K562 (cell line): ENCODE data around the gene SLC6A6. TPM values are rescaled to one million over a fixed set of nuclear protein-coding genes. Genes with fewer than 3 reads are reported as not detected.

ENCODE experiments used
- ATAC-seq: fragments of 200-7000 bp; cut with Tn5 transposase; 3 replicates; pipeline ENCODE4 v1.9.1; 2020; ENCODE audit warnings: moderate library complexity
- BruUV-seq: library from RNA; stranded (reverse); fragments of 400-500 nt; replicated peaks from 2 replicates; lab custom pipeline; 2021; lab: Mats Ljungman, UMichigan
- CTCF ChIA-PET: fragments of 300-600 bp; formaldehyde crosslinking; extraction: SDS; loops from one replicate; lab custom pipeline; 2021; ENCODE audit warnings: low intra/inter-chr PET ratio; lab: Yijun Ruan, JAX
- POLR2A ChIA-PET: fragments of 300-600, 350-650 bp; sonication (Branson Sonifier 250); formaldehyde crosslinking; extraction: SDS; loops from one replicate; lab custom pipeline; 2021; ENCODE audit warnings: antibody characterized with exemption, inconsistent platforms; lab: Yijun Ruan, JAX
- DNase-seq, 4 experiments: peaks; one replicate each; pipeline versions ENCODE4 v3.0.0 to v3.0.0-alpha.2; 2011 to 2018; ENCODE audit warnings: low spot score in 3 of 4, mixed read lengths in 3 of 4; ENCODE audit errors: extremely low read depth in 1 of 4
- FAIRE-seq: peaks from 2 replicates; lab custom pipeline; 2011; peaks lifted over from hg19 to GRCh38; lab: Jason Lieb, UNC
- H2AFZ ChIP-seq: 2 replicates; pipeline ENCODE4 v1.6.0; 2011; ENCODE audit warnings: low read depth, low read length, control low read depth, inconsistent platforms
- H3K27ac ChIP-seq: fragments of 200-600 bp; 3 replicates; pipeline ENCODE4 v1.8.0; 2011; ENCODE audit warnings: low read depth, mild to moderate bottlenecking, control low read depth, inconsistent platforms, low read length, moderate library complexity, mixed read lengths; ENCODE audit errors: extremely low read depth
- H3K27me3 ChIP-seq, 2 experiments: fragments of 300-600 bp in 1 of 2; 2 replicates in 1 of 2; 3 replicates in 1 of 2; pipeline versions ENCODE4 v1.6.0 to v1.8.0; 2011; ENCODE audit warnings: inconsistent platforms in 2 of 2, low read length in 2 of 2, mild to moderate bottlenecking in 1 of 2, mixed read lengths in 1 of 2, moderate library complexity in 1 of 2; ENCODE audit not compliant: control insufficient read depth in 2 of 2, insufficient read depth in 2 of 2
- H3K36me3 ChIP-seq: fragments of 300-600 bp; 3 replicates; pipeline ENCODE4 v1.8.0; 2011; ENCODE audit warnings: mild to moderate bottlenecking, low read length, inconsistent platforms; ENCODE audit not compliant: control insufficient read depth, insufficient read depth
- H3K4me1 ChIP-seq, 2 experiments: fragments of 200-600 bp in 1 of 2; replicated peaks in 1 of 2; 2 replicates in 1 of 2; 3 replicates in 1 of 2; pipeline versions ENCODE4 v1.5.1 to v1.8.0; 2011; ENCODE audit warnings: inconsistent platforms in 2 of 2, low read length in 2 of 2, mild to moderate bottlenecking in 1 of 2, mixed read lengths in 1 of 2, moderate library complexity in 1 of 2; ENCODE audit not compliant: control insufficient read depth in 2 of 2, insufficient read depth in 2 of 2
- H3K4me2 ChIP-seq: 2 replicates; pipeline ENCODE4 v1.6.1; 2011; ENCODE audit warnings: low read length, control low read depth, inconsistent platforms, mixed read lengths; ENCODE audit not compliant: insufficient read depth
- H3K4me3 ChIP-seq: fragments of 200-600 bp; sonication (generic), shearing (Covaris generic); 2 replicates; pipeline ENCODE4 v1.5.1; 2016; ENCODE audit warnings: control low read depth, inconsistent platforms
- H3K79me2 ChIP-seq: fragments of 200-600 bp; 3 replicates; pipeline ENCODE4 v1.8.0; 2011; ENCODE audit warnings: low read length, inconsistent platforms; ENCODE audit not compliant: control insufficient read depth, insufficient read depth
- H3K9ac ChIP-seq, 2 experiments: 2 replicates each; pipeline versions ENCODE4 v1.6.0 to v1.6.1; 2011; ENCODE audit warnings: low read depth in 2 of 2, low read length in 2 of 2, control low read depth in 1 of 2, inconsistent platforms in 1 of 2, mild to moderate bottlenecking in 1 of 2, mixed read lengths in 1 of 2; ENCODE audit not compliant: insufficient read depth in 1 of 2
- H3K9me1 ChIP-seq: one replicate; pipeline ENCODE4 v1.6.0; 2011; ENCODE audit warnings: inconsistent platforms, mild to moderate bottlenecking, low read length, moderate library complexity; ENCODE audit not compliant: control insufficient read depth, insufficient read depth
- H3K9me3 ChIP-seq: replicated peaks from 2 replicates; pipeline ENCODE4 v1.5.1; 2011; ENCODE audit warnings: low read depth, low read length, inconsistent platforms; ENCODE audit not compliant: control insufficient read depth, insufficient read depth
- H4K20me1 ChIP-seq: replicated peaks from 2 replicates; pipeline ENCODE4 v1.6.1; 2011; ENCODE audit warnings: low read length, inconsistent platforms, mixed read lengths; ENCODE audit not compliant: control insufficient read depth, insufficient read depth
- MEIS2 ChIP-seq: fragments of 450-650 bp; IDR thresholded peaks from 2 replicates; pipeline ENCODE4 v1.6.1; 2014; ENCODE audit warnings: mild to moderate bottlenecking; ENCODE audit not compliant: partially characterized antibody
- POLR2G ChIP-seq: fragments of 200-400 bp; formaldehyde crosslinking; IDR thresholded peaks from 2 replicates; pipeline ENCODE4 v1.6.1; 2017; ENCODE audit warnings: low read depth, mild to moderate bottlenecking, antibody characterized with exemption, low read length, moderate library complexity
- ZBTB7A ChIP-seq: IDR thresholded peaks from 2 replicates; pipeline ENCODE4 v1.6.1; 2011; ENCODE audit warnings: low read depth, mild to moderate bottlenecking, low read length, moderate library complexity, borderline replicate concordance; ENCODE audit not compliant: control insufficient read depth
- ZFP1 ChIP-seq: fragments of 450-650 bp; formaldehyde crosslinking; IDR thresholded peaks from 2 replicates; pipeline ENCODE4 v1.4.0; 2020; ENCODE audit warnings: mild to moderate bottlenecking, mixed read lengths
- ZNF699 ChIP-seq: fragments of 250-450 bp; sonication (Bioruptor Pico); IDR thresholded peaks from 2 replicates; pipeline ENCODE4 v1.8.0; 2021; ENCODE audit warnings: mild to moderate bottlenecking, moderate library complexity; ENCODE audit not compliant: insufficient replicate concordance
- WGBS: fragments of 100-300 bp; shearing (Covaris generic); methylation state at CpG from one replicate; pipeline ENCODE4 v1.1.6; 2016; ENCODE audit warnings: low coverage, mixed read lengths; ENCODE audit not compliant: insufficient coverage; ENCODE audit errors: missing lambda C conversion rate; 5-methylcytosine and 5-hydroxymethylcytosine counted together
- in situ Hi-C: fragments of 300-500 bp; cut with MboI; formaldehyde crosslinking; loops from 4 replicates; pipeline ENCODE4 v1.15.0; 2018; ENCODE audit warnings: inconsistent platforms, mixed read lengths
- intact Hi-C: fragments of 100-400 bp; cut with micrococcal nuclease; formaldehyde crosslinking; loops from 2 replicates; pipeline ENCODE4 v1.14.2; 2022
- polyA plus RNA-seq, 8 experiments: library from polyadenylated mRNA; depleted of rRNA in 4 of 8; stranded (reverse) in 5 of 8; unstranded in 3 of 8; fragments of >200 nt; fragmentation: Nextera tagmentation in 2 of 8; fragmentation: Illumina TruSeq in 1 of 8; extraction: Ambion mirVana in 2 of 8; extraction: Trizol in 1 of 8; gene quantifications; 2 replicates each; pipeline versions ENCODE4 v1.2.1 to v1.2.3, GENCODE V29; 2011 to 2014; ENCODE audit warnings: inconsistent platforms in 1 of 8, missing spikeins in 1 of 8
- total RNA-seq, 7 experiments: library from RNA; depleted of rRNA in 6 of 7; stranded (reverse); fragments of >200 nt in 6 of 7; fragmentation: Illumina TruSeq in 2 of 7; extraction: Trizol in 2 of 7; gene quantifications; 2 replicates each; pipeline versions ENCODE4 v1.2.1 to v1.2.3, GENCODE V29; 2011 to 2021; ENCODE audit warnings: low replicate concordance in 1 of 7
- TF ChIP-seq, protein P1 (sequence below): fragments of 250-450 bp; sonication (Bioruptor Pico); IDR thresholded peaks from 2 replicates; pipeline ENCODE4 v1.8.0; 2021; ENCODE audit warnings: moderate library complexity, mild to moderate bottlenecking, inconsistent platforms
- TF ChIP-seq, protein P2 (sequence below): sonication (generic); formaldehyde crosslinking; IDR thresholded peaks from 2 replicates; pipeline ENCODE4 v1.8.0; 2022; ENCODE audit warnings: mild to moderate bottlenecking, low read depth, missing genetic modification reagents

Gene SLC6A6
- total and polyA plus RNA-seq, 9 of the 15 experiments (the other 6 are each of a cell fraction or from before 2014, with no cell fraction given), result 12.3 to 203 (median 93.2) TPM

DNA sequence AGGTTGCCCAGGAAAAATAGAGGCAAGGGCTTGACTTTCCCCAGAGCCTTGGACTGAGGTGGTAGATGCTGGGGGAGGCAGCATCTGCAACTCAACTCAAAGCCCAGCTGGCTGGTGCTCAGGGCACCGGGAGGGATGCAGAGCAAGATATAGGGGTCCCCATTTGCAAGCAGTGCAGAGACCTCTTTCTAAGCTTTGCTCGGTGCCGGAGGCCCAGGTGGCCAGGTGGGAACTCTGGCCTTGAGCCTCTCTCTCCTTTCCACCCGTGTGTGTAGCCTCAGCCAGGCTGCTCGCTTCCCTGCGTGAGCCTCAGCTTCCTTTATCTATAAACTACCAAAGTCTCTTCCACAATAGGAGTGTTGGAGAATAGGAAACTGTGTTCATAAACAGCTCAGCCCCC lies 36.5 kb downstream of the SLC6A6 start:
- intact Hi-C loops, result loop anchor here (5.0 to 10.0 kb wide), 2 partner anchors 37 to 234 kb away; partner anchors contain the start of gene SLC6A6
- Histone ChIP-seq H3K27ac (peak overlapping the region; percentile 50; the same call in 1 of the 3 replicates), H3K9me1 (peaks cover 21% of the 10 kb centered on the region), H4K20me1 (peaks cover 54% of the 10 kb centered on the region), H3K27me3 (no peaks in the 10 kb centered on the region), H3K36me3 (peaks cover 87% of the 10 kb centered on the region), H2AFZ (no peak overlapping the region), H3K79me2 (peaks cover 97% of the 10 kb centered on the region), H3K4me3 (no peak overlapping the region), H3K9ac (peak overlapping the region in 1 of 2 experiments; percentile 85; a peak in 2 of 4 replicates), H3K9me3 (no peaks in the 10 kb centered on the region), H3K4me1 (peaks cover 29 to 65% of the 10 kb centered on the region in 2 experiments), H3K4me2 (no peak overlapping the region)
- no peak for DNase-seq
- WGBS, result 50% methylated on average over 6 of the region's 6 CpGs
- peak; percentile 35 for FAIRE-seq
- no peak for TF ChIP-seq MEIS2
- no peak for TF ChIP-seq ZBTB7A
- no peak for TF ChIP-seq ZNF699 (CRISPR knock-in tag)
- TF ChIP-seq, protein P1, sequence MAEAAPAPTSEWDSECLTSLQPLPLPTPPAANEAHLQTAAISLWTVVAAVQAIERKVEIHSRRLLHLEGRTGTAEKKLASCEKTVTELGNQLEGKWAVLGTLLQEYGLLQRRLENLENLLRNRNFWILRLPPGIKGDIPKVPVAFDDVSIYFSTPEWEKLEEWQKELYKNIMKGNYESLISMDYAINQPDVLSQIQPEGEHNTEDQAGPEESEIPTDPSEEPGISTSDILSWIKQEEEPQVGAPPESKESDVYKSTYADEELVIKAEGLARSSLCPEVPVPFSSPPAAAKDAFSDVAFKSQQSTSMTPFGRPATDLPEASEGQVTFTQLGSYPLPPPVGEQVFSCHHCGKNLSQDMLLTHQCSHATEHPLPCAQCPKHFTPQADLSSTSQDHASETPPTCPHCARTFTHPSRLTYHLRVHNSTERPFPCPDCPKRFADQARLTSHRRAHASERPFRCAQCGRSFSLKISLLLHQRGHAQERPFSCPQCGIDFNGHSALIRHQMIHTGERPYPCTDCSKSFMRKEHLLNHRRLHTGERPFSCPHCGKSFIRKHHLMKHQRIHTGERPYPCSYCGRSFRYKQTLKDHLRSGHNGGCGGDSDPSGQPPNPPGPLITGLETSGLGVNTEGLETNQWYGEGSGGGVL (CRISPR knock-in tag), result no peak
- no peak for TF ChIP-seq ZFP1
- TF ChIP-seq POLR2G, result 0 out of 2 replicates have a peak, but pooled peaks have one; percentile 6
- TF ChIP-seq, protein P2, sequence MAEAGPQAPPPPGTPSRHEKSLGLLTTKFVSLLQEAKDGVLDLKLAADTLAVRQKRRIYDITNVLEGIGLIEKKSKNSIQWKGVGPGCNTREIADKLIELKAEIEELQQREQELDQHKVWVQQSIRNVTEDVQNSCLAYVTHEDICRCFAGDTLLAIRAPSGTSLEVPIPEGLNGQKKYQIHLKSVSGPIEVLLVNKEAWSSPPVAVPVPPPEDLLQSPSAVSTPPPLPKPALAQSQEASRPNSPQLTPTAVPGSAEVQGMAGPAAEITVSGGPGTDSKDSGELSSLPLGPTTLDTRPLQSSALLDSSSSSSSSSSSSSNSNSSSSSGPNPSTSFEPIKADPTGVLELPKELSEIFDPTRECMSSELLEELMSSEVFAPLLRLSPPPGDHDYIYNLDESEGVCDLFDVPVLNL (CRISPR knock-in tag), result no peak
- CTCF ChIA-PET, result no interaction called here
- in situ Hi-C loops, result no loop called here
- no TSS peak for BruUV-seq
- POLR2A ChIA-PET, result interaction anchor here (0.5 to 1.3 kb wide), 10 partner anchors 9 to 452 kb away, joined by 3 to 6 read pairs (median 3); partner anchors contain the start of genes LSM3 and XPC
- ATAC-seq, result peak; percentile 19
